ENCODE results near the gene CEL.

- TF ChIP-seq POLR2A (IDR thresholded peaks at IDR 0.05): no peak
- TF ChIP-seq CTCF (IDR thresholded peaks at IDR 0.05): no peak
Measured at GRCh38 chr9:133051281-133051900, 10.4 kb upstream of the CEL start.
